ENCODE measurements around the gene ITGB7. TPM values are rescaled to one million over a fixed set of nuclear protein-coding genes. Genes with fewer than 3 reads are reported as not detected.

Gene ITGB7
- total and polyA plus RNA-seq, 9 donors = 0.27 to 1.4 (median 0.80) TPM

DNA sequence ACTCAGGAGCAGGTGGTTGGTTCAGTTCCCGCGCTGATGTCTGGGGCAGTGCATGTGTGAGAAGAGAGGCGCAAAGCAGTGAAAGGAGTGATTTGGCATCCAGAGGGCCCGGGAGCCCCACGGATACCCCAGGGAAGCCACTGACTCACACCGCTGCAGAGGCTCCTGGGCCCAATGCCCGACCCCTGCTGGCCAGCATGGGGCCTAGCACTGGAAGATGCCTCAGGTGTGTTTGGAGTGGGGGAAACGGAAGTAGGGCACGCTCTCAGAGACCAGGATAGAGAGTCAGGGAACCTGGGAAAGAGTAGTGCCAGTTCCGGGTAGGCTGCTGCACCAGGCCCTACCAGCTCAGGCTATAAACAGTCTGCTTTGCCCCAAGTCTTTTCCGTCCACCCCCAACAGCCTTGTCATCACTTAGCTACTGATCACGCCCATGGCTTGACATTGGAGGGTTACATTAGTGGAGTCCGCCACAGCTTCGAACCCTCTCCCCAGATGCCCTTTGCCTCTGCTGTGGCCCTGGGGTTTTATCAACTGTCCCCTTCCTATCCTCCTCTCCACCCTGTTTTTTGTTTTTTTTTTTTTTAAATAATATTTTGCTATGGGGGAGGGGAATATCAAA, 16.8 kb downstream of the ITGB7 start:
- Histone ChIP-seq H3K9me3 (replicated peaks; ENCODE audit: control insufficient read depth, low read depth, low read length) (no peaks in the 10 kb centered on the region), H3K36me3 (ENCODE audit: control insufficient read depth, insufficient read depth, low read length) (peaks cover 52% of the 10 kb centered on the region), H3K4me3 (ENCODE audit: low read length) (no peak overlapping the region), H3K27ac (ENCODE audit: low read length) (no peak overlapping the region), H3K27me3 (ENCODE audit: control insufficient read depth, insufficient read depth, low read length) (no peaks in the 10 kb centered on the region), H3K4me1 (ENCODE audit: control insufficient read depth, insufficient read depth, low read length) (no peaks in the 10 kb centered on the region)
- WGBS (ENCODE audit: insufficient coverage) = 31% methylated on average over 9 of the region's 14 CpGs
- peak; percentile 50 for DNase-seq

DNA sequence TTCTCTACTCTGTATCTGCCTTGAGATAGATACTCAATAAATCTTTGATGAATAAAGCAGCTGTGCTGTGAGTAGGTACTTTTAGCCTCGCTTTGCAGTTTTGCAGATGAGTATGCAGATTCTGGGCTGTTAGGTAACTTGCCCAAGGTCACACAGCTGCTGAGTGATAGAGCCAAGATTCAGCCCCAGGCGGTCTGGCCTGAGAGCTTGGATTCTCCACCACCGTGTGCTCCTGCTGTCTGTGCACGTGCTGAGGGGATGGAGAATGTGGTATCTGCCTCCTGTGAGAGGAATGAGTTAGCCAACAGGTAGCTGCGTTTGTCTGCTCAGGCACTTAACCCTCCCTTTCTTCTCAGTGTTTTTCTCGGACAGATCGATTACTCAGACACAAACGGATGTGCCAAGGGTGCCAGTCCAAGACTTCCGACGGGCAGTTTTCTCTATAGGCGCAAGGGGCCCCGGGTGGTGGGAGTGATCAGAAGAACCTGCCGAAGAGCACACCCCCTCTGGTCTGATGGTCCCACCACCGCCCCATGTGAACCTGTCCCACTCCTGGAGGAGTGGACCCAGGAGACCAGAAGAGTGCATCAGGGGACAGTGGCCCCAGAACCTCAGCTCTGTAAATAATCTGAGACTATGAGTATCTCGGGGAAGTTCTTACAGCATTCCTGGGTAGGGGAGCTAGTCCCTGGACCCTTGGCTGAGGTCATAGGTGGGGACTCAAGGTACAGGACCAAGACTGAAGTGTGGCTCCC, 19.7 kb downstream of the ITGB7 start:
- no peak for DNase-seq
- Histone ChIP-seq H3K36me3 (ENCODE audit: control insufficient read depth, insufficient read depth, low read length) (peaks cover 74% of the 10 kb centered on the region), H3K9me3 (replicated peaks; ENCODE audit: control insufficient read depth, low read depth, low read length) (no peaks in the 10 kb centered on the region), H3K4me3 (ENCODE audit: low read length) (no peak overlapping the region), H3K27ac (ENCODE audit: low read length) (no peak overlapping the region), H3K27me3 (ENCODE audit: control insufficient read depth, insufficient read depth, low read length) (no peaks in the 10 kb centered on the region), H3K4me1 (ENCODE audit: control insufficient read depth, insufficient read depth, low read length) (peaks cover 6% of the 10 kb centered on the region)
- WGBS (ENCODE audit: insufficient coverage) = 85% methylated on average over 10 of the region's 15 CpGs

DNA sequence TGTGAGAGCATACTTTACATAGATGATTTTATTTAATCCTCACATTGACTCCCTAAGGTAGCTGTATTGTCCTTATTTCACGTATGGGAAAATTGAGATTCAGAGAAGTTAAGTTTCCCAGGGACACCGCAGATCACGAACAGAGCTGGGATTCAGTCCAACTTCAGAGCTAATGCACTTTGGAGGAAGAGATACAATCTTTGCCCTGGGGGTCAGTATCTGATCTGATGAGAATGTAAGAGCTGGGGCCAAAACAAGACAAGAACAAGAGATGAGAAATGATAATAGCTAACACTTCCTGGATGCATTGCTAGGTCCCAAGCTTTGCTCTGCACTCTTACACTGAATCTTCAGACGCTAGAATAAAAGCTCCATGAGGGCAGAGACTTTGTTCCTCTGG, 20.3 kb downstream of the ITGB7 start:
- DNase-seq = no peak
- Histone ChIP-seq H3K4me1 (ENCODE audit: control insufficient read depth, insufficient read depth, low read length) (peaks cover 12% of the 10 kb centered on the region), H3K27ac (ENCODE audit: low read length) (no peak overlapping the region), H3K27me3 (ENCODE audit: control insufficient read depth, insufficient read depth, low read length) (no peaks in the 10 kb centered on the region), H3K36me3 (ENCODE audit: control insufficient read depth, insufficient read depth, low read length) (peaks cover 79% of the 10 kb centered on the region), H3K4me3 (ENCODE audit: low read length) (no peak overlapping the region), H3K9me3 (replicated peaks; ENCODE audit: control insufficient read depth, low read depth, low read length) (no peaks in the 10 kb centered on the region)
- WGBS (ENCODE audit: insufficient coverage) = 68% methylated on average over 3 of the region's 4 CpGs

GRCh38 chr12:53185582-53186153, 21.4 kb downstream of the ITGB7 start:
- H3K27ac ChIP-seq (ENCODE audit: low read length) = no peak overlapping the region
- no peak overlapping the region for H3K4me3 ChIP-seq (ENCODE audit: low read length)
- H3K9me3 ChIP-seq (replicated peaks; ENCODE audit: control insufficient read depth, low read depth, low read length) = no peaks in the 10 kb centered on the region
- no CpG with 5 or more reads among the region's 3 CpGs for WGBS (ENCODE audit: insufficient coverage)
- H3K27me3 ChIP-seq (ENCODE audit: control insufficient read depth, insufficient read depth, low read length) = no peaks in the 10 kb centered on the region
- no peak for DNase-seq
- H3K4me1 ChIP-seq (ENCODE audit: control insufficient read depth, insufficient read depth, low read length) = peaks cover 17% of the 10 kb centered on the region
- H3K36me3 ChIP-seq (ENCODE audit: control insufficient read depth, insufficient read depth, low read length) = peaks cover 68% of the 10 kb centered on the region

DNA sequence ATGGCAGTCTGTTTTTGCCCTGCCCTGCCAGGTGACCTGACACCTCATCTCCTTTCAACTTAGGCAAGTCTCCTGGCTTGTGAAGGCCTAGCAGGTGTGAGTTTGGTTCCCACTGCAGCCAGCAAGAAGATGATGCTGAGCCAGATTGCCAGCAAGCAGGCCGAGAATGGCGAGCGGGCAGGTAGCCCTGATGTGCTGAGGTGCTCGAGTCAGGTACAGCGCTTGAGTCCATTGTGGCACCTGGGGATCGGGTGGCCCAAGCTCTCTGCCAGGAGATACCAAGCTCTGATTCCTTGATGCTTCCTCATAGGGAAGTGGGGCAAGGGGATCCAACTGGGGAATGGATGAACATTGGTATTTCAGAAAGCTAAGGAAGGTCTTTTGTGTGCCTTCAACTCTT, 22.2 kb downstream of the ITGB7 start:
- no peaks in the 10 kb centered on the region for H3K27me3 ChIP-seq (ENCODE audit: control insufficient read depth, insufficient read depth, low read length)
- H3K4me1 ChIP-seq (ENCODE audit: control insufficient read depth, insufficient read depth, low read length) = peaks cover 17% of the 10 kb centered on the region
- 88% methylated on average over 6 of the region's 6 CpGs for WGBS (ENCODE audit: insufficient coverage)
- no peaks in the 10 kb centered on the region for H3K9me3 ChIP-seq (replicated peaks; ENCODE audit: control insufficient read depth, low read depth, low read length)
- no peak overlapping the region for H3K4me3 ChIP-seq (ENCODE audit: low read length)
- peaks cover 68% of the 10 kb centered on the region for H3K36me3 ChIP-seq (ENCODE audit: control insufficient read depth, insufficient read depth, low read length)
- H3K27ac ChIP-seq (ENCODE audit: low read length) = no peak overlapping the region
- no peak for DNase-seq

DNA sequence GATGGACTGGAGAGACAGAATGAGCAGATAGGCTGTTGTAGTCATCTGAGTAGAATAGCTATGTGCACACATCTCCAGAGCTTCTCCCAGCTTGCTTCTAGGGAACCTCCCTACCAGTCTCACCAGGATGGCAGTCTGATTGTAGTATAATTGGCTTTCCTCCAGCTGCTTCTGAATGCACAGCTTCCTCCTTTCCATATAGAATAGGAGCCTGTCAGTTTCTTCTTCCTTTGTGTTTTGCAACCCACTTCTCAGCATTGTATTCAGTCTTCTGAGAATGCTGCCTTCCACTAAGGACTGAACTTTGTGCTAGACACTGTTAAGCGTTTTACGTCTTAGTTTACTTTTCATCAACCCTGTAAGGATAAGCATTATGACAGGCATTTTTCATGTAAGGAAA, 24.1 kb downstream of the ITGB7 start:
- Histone ChIP-seq H3K36me3 (ENCODE audit: control insufficient read depth, insufficient read depth, low read length) (peaks cover 56% of the 10 kb centered on the region), H3K4me1 (ENCODE audit: control insufficient read depth, insufficient read depth, low read length) (peaks cover 20% of the 10 kb centered on the region), H3K9me3 (replicated peaks; ENCODE audit: control insufficient read depth, low read depth, low read length) (no peaks in the 10 kb centered on the region), H3K4me3 (ENCODE audit: low read length) (no peak overlapping the region), H3K27me3 (ENCODE audit: control insufficient read depth, insufficient read depth, low read length) (no peaks in the 10 kb centered on the region), H3K27ac (ENCODE audit: low read length) (no peak overlapping the region)
- no CpG with 5 or more reads among the region's 2 CpGs for WGBS (ENCODE audit: insufficient coverage)
- peak; percentile 51 for DNase-seq

DNA sequence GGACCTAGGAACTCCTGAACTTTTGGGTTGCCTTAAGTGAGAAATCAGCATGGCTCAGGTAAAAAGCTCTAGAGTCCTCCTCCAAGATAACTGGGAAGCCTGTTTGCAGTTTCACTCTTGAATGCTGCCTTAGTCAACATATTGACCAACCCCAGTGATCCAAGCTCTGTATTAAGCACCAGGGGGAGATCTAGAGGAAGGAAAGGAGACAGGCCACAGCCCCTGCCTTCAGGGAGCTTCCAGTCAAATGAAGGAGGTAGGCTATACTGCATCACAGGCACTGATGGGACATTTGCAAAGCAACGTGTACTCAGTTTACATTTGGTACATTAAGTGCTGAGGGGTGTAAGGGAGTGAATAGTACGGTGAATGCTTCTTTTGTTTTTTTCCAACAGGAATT, 25.1 kb downstream of the ITGB7 start:
- peaks cover 46% of the 10 kb centered on the region for H3K36me3 ChIP-seq (ENCODE audit: control insufficient read depth, insufficient read depth, low read length)
- peaks cover 20% of the 10 kb centered on the region for H3K4me1 ChIP-seq (ENCODE audit: control insufficient read depth, insufficient read depth, low read length)
- no peaks in the 10 kb centered on the region for H3K27me3 ChIP-seq (ENCODE audit: control insufficient read depth, insufficient read depth, low read length)
- H3K4me3 ChIP-seq (ENCODE audit: low read length) = no peak overlapping the region
- H3K27ac ChIP-seq (ENCODE audit: low read length) = peak overlapping the region; percentile 9
- H3K9me3 ChIP-seq (replicated peaks; ENCODE audit: control insufficient read depth, low read depth, low read length) = no peaks in the 10 kb centered on the region
- DNase-seq = no peak
- WGBS (ENCODE audit: insufficient coverage) = 72% methylated on average over 2 of the region's 2 CpGs

DNA sequence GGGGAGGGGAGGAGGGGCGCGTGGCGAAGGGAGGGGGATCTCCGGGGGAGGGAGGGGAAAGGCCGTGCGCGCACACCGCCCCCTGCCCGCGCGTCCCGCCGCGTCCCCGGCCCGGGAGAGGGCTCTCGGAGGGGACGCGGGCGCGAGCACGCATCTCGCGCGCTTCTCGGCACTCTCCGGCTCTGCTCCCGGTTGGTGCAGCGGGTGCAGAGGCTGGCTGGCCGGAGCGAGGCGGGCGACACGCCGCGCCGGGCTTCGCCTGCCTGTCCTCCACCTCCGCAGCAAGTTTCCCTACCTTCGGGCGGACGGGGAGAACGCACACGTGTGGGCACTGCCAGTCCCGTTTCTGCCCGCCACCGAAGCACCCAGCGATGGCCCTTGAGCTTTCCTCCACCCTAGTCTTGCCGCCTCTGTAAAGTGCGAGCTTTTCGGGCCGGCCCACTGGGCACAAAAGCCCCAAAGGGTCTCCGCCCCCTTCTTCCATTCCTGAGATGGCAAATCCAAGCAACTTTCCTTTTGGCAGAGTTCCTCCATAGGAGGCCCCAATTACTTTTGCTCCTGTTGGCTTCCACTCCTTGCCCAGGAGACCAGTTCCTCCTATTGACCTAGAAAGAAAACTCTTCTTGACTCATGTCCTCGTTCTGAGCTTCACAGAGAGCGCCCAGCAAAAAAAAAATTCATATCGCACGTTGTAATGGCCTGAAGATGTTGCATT, 26.0 kb downstream of the ITGB7 start:
- Histone ChIP-seq H3K9me3 (replicated peaks; ENCODE audit: control insufficient read depth, low read depth, low read length) (no peaks in the 10 kb centered on the region), H3K27me3 (ENCODE audit: control insufficient read depth, insufficient read depth, low read length) (no peaks in the 10 kb centered on the region), H3K27ac (ENCODE audit: low read length) (peak overlapping the region; percentile 98), H3K4me1 (ENCODE audit: control insufficient read depth, insufficient read depth, low read length) (peaks cover 20% of the 10 kb centered on the region), H3K4me3 (ENCODE audit: low read length) (peak overlapping the region; percentile 69), H3K36me3 (ENCODE audit: control insufficient read depth, insufficient read depth, low read length) (peaks cover 38% of the 10 kb centered on the region)
- DNase-seq = peak; percentile 92
- WGBS (ENCODE audit: insufficient coverage) = 1% methylated on average over 36 of the region's 57 CpGs

DNA sequence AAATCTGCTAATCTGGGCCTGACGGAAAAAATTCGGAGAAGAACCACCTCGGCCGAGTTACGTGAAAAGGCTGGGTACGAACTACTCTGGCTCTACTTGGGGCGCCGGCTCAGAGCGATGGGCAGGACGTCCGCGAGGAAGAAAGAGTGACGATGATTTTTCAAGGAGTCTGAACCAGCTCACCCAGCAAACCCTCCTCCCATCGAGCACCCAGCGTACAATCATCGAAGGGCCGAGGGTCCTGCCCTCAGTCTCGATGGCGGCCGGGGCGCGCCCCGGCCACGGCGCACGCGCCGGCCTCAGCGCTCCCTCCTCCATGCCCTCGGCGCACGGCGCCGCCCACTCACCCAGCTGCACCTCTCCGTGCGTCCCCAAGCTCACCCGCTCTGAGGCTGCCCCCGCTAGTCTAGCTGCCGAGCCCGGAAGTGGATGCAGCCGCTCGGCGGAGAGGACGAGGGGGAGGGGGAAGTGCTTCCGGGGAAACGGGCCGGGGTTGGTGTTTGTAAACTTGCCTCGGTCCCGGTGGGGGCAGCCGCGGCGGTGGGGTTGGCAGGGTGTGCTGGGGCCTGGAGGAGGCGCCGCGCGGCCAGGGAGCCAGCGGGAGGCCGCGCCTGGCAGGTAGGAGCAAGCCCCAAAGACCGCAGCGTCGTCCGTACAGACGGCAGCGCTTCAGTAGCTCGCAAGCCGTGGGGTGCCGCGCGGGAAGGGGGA, 26.7 kb downstream of the ITGB7 start, which contains the start of the genes CSAD and ZNF740:
Gene CSAD (minus strand): TSS at position 706 of the 711 bp plus-strand sequence. CDS start 7,455 bp downstream, outside the sequence.
Gene ZNF740 (plus strand): TSS at position 503 of the 711 bp plus-strand sequence. CDS start 1,262 bp downstream, outside the sequence.
- Histone ChIP-seq H3K9me3 (replicated peaks; ENCODE audit: control insufficient read depth, low read depth, low read length) (no peaks in the 10 kb centered on the region), H3K4me3 (ENCODE audit: low read length) (peak within 1 kb of the TSS; percentile 69), H3K27me3 (ENCODE audit: control insufficient read depth, insufficient read depth, low read length) (no peaks in the 10 kb centered on the region), H3K27ac (ENCODE audit: low read length) (peak within 1 kb of the TSS; percentile 98), H3K36me3 (ENCODE audit: control insufficient read depth, insufficient read depth, low read length) (peaks cover 31% of the 10 kb centered on the region), H3K4me1 (ENCODE audit: control insufficient read depth, insufficient read depth, low read length) (peaks cover 20% of the 10 kb centered on the region)
- WGBS (ENCODE audit: insufficient coverage) = under 1% methylated on average over 59 of the region's 70 CpGs
- peak; percentile 99 for DNase-seq
